Epidermal melanocyte (primary cell): ENCODE measurements around the gene RIC1.
A peak's percentile ranks its signal among the peaks of the same experiment; 100 is the strongest.
"Not testable (repeated sequence)": the region's sequence is repeated elsewhere in the genome, so short reads cannot be mapped to it uniquely, and the experiment has no call there.

ENCODE experiments used
- DNase-seq: peaks from one replicate; pipeline ENCODE4 v3.0.0; 2011; ENCODE audit warnings: low spot score; ENCODE audit not compliant: insufficient read length

RIC1 gene

GRCh38 chr9:5784526-5785315, 155.8 kb downstream of the RIC1 start:
- no peak for DNase-seq

GRCh38 chr9:5786370-5787127, 157.6 kb downstream of the RIC1 start:
- no peak for DNase-seq

DNA sequence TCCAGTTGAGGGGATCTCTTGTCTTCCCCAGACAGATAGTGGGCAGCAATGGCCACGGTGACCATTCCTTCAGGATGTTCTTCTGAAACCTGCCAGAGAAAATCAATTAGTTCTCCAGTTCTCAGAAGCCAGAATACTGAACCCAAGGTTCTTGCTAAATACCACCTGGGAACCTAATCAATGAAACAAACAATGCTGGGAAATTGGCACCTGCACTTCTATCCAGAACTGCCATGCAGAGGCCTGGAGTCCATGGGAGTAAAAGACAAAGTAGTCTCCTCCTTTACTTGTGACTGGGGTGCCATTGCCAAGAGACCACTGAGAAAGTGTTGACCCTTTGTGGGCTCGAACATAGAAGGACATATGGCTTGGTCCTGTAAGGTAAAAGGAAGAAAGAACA, 158.3 kb downstream of the RIC1 start:
- DNase-seq: no peak

- no peak for DNase-seq
Measured at GRCh38 chr9:5787759-5788302, 158.9 kb downstream of the RIC1 start.

DNA sequence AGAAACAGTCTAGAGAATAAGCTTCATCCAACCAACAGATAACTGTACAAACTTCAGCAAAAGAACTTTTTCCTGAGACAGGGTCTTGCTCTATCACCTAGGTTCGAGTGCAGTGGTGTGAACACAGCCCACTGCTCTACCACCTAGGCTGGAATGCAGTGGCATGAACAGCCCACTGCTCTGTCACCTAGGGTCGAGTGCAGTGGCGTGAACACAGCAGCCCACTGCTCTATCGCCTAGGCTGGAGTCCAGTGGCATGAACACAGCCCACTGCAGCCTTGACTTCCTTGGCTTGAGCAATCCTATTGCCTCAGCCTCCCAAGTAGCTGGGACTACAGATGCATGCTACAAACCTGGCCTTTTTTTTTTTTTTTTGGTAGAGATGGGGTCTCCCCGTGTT, 160.6 kb downstream of the RIC1 start:
- DNase-seq: no peak

DNA sequence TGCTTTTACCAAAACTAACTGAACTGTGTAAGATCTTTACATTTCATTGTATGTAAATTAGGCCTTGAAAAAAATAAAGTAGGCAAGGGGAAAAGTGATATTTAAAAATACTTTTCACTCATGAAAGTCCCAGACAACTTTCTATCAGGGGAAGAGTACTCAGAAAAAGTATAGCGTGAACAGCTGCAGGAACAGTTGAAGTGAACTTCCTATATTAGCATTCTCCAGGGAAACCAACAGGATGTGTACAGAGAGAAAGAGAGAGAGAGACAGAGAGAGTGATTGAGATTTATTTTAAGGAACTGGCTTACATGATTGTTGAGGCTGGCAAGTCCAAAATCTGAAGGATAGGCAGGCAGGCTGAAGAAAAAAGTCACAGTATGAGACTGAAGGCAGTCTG, 162.0 kb downstream of the RIC1 start:
- no peak for DNase-seq

GRCh38 chr9:5791870-5792269, 163.0 kb downstream of the RIC1 start:
- no peak for DNase-seq

DNA sequence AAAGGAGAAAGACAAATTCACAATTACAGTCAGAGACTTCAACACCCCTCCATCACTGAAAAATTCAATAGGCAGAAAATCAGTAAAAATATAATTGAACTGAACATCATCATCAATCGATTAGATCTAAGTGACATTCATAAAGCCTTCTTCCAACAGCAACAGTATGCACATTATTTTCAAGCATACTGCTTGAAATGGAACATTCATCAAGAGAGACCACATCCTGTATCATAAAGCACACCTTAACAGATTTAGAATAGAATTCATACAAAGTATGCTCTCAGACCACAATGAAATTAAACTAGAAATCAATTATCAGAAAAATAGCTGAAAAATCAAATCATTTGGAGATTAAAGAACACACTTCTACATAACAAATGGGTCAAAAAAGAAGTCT, 164.9 kb downstream of the RIC1 start:
- DNase-seq: no peak

GRCh38 chr9:5796298-5796697, 167.4 kb downstream of the RIC1 start:
- no peak for DNase-seq

- no peak for DNase-seq
Measured at GRCh38 chr9:5798581-5798980, 169.7 kb downstream of the RIC1 start.

DNA sequence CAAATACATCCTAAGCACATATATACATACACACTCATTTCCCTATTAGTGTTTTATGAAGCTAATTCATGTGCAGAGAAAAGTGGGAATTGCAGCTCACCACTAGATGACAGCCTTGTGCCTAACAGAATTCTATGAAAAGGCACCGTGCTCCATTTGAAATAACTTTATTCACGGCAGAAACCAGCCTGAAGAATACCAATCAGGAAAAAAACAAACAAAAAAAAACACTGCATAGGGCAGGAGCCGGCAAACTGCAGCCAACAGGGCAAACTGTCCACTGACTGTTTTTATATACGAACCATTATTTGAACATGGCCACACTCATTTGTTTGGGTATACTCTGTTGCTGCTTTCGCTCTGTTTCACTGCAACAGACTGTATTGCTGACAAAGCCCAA, 170.4 kb downstream of the RIC1 start:
- DNase-seq: peak; percentile 45

- DNase-seq: not testable (repeated sequence)
Measured at GRCh38 chr9:5800378-5800777, 171.5 kb downstream of the RIC1 start.

DNA sequence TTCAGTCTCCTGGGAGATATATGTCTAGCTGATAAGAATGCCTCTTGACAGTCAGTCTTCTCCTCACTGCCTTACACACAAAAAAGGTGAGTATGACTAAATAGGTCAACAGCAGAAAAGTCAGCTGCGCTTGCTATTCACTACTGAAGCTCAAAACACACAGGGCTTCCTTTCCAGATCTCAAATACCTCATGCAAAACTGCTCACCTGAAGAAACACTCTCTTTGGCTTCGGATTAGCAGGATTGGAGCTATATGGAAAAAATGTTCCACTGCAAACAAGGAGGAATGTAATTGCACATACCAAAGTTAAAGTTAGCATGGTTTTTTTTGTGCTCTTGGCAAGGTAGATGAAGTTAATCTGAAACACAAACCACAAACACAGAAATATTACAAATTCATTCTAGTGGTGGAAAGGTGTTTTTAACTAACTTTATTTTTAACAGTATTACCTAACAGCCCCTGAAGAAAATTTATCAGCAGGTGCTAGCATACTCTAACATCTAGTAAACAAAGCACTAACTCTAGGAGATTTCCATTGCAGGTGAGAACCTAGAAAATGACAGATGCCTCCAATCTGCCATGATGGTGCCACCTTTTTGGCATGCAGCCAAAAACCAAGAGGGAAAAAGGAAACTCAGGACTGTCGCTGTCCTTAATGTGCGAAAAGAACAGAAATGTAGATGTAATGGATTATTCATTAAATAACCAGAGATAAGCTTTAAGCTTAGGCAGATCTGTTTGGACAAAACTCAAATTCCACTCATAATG, 172.2 kb downstream of the RIC1 start:
- no peak for DNase-seq

DNA sequence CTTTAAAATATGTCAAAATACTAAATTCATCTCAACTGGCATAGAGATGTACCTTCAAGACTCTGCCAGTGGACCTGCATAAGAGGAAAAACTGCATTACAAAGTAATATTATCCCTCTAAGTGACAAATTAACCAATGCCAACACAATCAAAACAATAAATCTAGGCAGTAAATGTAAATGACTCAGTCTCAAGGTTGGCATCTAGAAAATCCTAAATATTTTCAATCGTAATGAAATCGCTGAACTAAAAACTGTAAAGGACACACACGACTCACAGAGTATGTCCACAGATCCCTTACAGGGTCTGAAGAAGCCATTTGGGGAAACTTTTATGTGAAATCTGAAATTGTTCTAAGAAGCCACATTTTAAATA, 172.8 kb downstream of the RIC1 start:
- no peak for DNase-seq

GRCh38 chr9:5805478-5805877, 176.6 kb downstream of the RIC1 start:
- DNase-seq: no peak

- DNase-seq: no peak
Measured at GRCh38 chr9:5811751-5812150, 182.8 kb downstream of the RIC1 start.

- DNase-seq: no peak
Measured at GRCh38 chr9:5813824-5814223, 184.9 kb downstream of the RIC1 start.

- DNase-seq: no peak
Measured at GRCh38 chr9:5815461-5815860, 186.6 kb downstream of the RIC1 start.

DNA sequence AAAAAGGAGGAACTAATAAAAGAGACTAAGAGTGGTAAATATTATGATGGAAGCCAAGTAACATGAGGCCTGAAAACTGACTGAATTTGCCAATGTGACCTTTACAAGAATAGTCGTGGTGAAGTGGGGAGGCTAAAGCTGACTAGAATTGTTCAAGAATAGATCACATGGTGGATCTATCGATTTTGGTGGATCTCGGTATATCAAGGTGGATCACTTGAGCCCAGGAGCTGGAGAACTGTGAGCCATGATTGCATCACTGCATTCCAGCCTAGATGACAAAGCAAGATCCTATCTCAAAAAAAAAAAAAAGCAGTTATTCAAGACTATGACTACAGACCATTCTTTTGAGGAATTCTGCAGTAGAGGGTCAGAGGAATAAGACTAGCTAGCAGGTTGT, 189.0 kb downstream of the RIC1 start:
- no peak for DNase-seq

DNA sequence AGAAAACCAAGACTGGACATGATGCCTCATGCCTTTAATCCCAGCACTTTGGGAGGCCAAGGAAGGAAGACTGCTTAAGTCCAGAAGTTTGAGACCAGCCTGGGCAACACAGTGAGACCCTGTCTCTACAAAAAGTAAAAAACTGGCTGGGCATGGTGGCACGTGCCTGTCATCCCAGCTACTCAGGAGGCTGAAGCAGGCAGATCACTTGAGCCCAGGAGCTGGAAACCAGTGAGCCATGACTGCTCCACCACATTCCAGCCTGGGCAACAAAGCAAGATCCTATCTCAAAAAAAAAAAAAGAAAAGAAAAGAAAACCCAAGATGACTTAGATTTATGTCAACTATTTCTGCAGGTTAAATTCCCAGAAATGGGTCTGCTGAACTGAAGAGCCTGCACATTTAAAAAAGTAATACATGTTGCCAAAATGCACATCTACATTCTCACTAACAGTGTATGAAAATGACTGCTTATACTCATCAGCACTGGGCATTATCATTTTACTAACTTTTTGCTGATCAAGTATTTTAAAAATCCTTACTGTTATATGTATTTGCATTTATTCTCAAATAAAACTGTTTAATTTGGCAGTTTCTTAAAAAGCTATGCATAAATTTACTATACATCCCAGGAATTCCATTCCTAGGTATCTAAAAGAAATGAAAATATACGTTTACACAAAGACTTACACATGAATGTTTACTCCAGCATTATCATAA, 189.7 kb downstream of the RIC1 start:
- no peak for DNase-seq

GRCh38 chr9:5819174-5819573, 190.3 kb downstream of the RIC1 start:
- no peak for DNase-seq
